Prostate gland (tissue), 2 donors: Measurements from ENCODE around the gene CLDN19.

Source experiments
- POLR2AphosphoS5 ChIP-seq: sonication (generic); formaldehyde crosslinking; IDR thresholded peaks from one replicate; pipeline ENCODE4 v1.6.1; 2017; ENCODE audit warnings: antibody characterized with exemption
- TF ChIP-seq, protein P1 (sequence below), 4 experiments: fragments of 200-600 bp in 2 of 4; fragments of 450-650 bp in 2 of 4; sonication (generic) in 2 of 4; IDR thresholded peaks; 1 replicate in 3 of 4; 2 replicates in 1 of 4; pipeline ENCODE4 v1.5.1; 2016 to 2019; ENCODE audit warnings: antibody characterized with exemption in 4 of 4, mild to moderate bottlenecking in 2 of 4, moderate library complexity in 2 of 4

- TF ChIP-seq, protein P1, sequence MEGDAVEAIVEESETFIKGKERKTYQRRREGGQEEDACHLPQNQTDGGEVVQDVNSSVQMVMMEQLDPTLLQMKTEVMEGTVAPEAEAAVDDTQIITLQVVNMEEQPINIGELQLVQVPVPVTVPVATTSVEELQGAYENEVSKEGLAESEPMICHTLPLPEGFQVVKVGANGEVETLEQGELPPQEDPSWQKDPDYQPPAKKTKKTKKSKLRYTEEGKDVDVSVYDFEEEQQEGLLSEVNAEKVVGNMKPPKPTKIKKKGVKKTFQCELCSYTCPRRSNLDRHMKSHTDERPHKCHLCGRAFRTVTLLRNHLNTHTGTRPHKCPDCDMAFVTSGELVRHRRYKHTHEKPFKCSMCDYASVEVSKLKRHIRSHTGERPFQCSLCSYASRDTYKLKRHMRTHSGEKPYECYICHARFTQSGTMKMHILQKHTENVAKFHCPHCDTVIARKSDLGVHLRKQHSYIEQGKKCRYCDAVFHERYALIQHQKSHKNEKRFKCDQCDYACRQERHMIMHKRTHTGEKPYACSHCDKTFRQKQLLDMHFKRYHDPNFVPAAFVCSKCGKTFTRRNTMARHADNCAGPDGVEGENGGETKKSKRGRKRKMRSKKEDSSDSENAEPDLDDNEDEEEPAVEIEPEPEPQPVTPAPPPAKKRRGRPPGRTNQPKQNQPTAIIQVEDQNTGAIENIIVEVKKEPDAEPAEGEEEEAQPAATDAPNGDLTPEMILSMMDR (IDR thresholded peaks at IDR 0.05) = no peak
- no peak for TF ChIP-seq POLR2AphosphoS5
These were observed 36.1 kb downstream of the CLDN19 start for GRCh38 chr1:42703888-42704464.
